SK-N-MC (cell line): ENCODE results near the gene MLN.

Experiments
- DNase-seq: peaks from one replicate; pipeline ENCODE4 v3.0.0-alpha.2; 2011; ENCODE audit warnings: low read depth, low spot score
- H3K27ac ChIP-seq: fragments of 200-600 bp; sonication (generic); 2 replicates; pipeline ENCODE4 v1.5.1; 2016; ENCODE audit warnings: mixed run types
- H3K36me3 ChIP-seq: fragments of 200-600 bp; sonication (generic); 2 replicates; pipeline ENCODE4 v1.6.1; 2017; ENCODE audit warnings: antibody characterized with exemption, low read length, mixed read lengths; ENCODE audit not compliant: insufficient read depth
- H3K4me3 ChIP-seq: fragments of 200-600 bp; sonication (generic); 2 replicates; pipeline ENCODE4 v1.5.1; 2016
- H3K9ac ChIP-seq: fragments of 200-600 bp; sonication (generic); 2 replicates; pipeline ENCODE4 v1.8.0; 2017; ENCODE audit warnings: mixed run types, mixed read lengths; ENCODE audit not compliant: insufficient read length
- H3K9me3 ChIP-seq: fragments of 200-600 bp; sonication (generic); 2 replicates; pipeline ENCODE4 v1.6.1; 2017; ENCODE audit warnings: low read depth, mild to moderate bottlenecking, antibody characterized with exemption, low read length, moderate library complexity, mixed read lengths
- EZH2 ChIP-seq: fragments of 200-600 bp; sonication (generic); IDR thresholded peaks from one replicate; pipeline ENCODE4 v1.6.1; 2017; ENCODE audit warnings: antibody characterized with exemption
- FOXP2 ChIP-seq: optimal IDR thresholded peaks from 2 replicates; pipeline ENCODE3; 2011; ENCODE audit warnings: mild to moderate bottlenecking, moderate library complexity; ENCODE audit not compliant: insufficient read depth; ENCODE audit errors: extremely low read length, control extremely low read depth
- POLR2AphosphoS5 ChIP-seq: IDR thresholded peaks from 2 replicates; pipeline ENCODE4 v1.6.1; 2012; ENCODE audit warnings: mild to moderate bottlenecking, low read depth, low read length, borderline replicate concordance

MLN gene

GRCh38 chr6:33819021-33819420 is 15.2 kb upstream of the MLN start:
- H3K9me3 ChIP-seq = no peaks in the 10 kb centered on the region
- no peaks in the 10 kb centered on the region for H3K36me3 ChIP-seq
- no peak overlapping the region for H3K27ac ChIP-seq
- H3K4me3 ChIP-seq = no peak overlapping the region
- H3K9ac ChIP-seq = no peak overlapping the region
- no peak for TF ChIP-seq FOXP2
- no peak for TF ChIP-seq POLR2AphosphoS5
- no peak for TF ChIP-seq EZH2
- no peak for DNase-seq

- Histone ChIP-seq H3K4me3 (no peak overlapping the region), H3K27ac (no peak overlapping the region), H3K9me3 (no peaks in the 10 kb centered on the region), H3K36me3 (no peaks in the 10 kb centered on the region), H3K9ac (no peak overlapping the region)
- TF ChIP-seq POLR2AphosphoS5 (no peak), FOXP2 (no peak), EZH2 (no peak)
- DNase-seq = no peak
Measured at GRCh38 chr6:33818293-33818692, 14.5 kb upstream of the MLN start.

- DNase-seq = no peak
- TF ChIP-seq EZH2 (no peak), FOXP2 (no peak), POLR2AphosphoS5 (no peak)
- H3K4me3 ChIP-seq = no peak overlapping the region
Measured at GRCh38 chr6:33817489-33817888, 13.7 kb upstream of the MLN start.

GRCh38 chr6:33816911-33817310 is 13.1 kb upstream of the MLN start:
- no peak for DNase-seq
- H3K36me3 ChIP-seq = no peaks in the 10 kb centered on the region
- TF ChIP-seq POLR2AphosphoS5 = no peak
- no peak for TF ChIP-seq EZH2
- TF ChIP-seq FOXP2 = no peak
- H3K9me3 ChIP-seq = no peaks in the 10 kb centered on the region
- no peak overlapping the region for H3K4me3 ChIP-seq
- H3K27ac ChIP-seq = no peak overlapping the region
- H3K9ac ChIP-seq = no peak overlapping the region

More at GRCh38 chr6:33817489-33817888, 13.7 kb upstream of the MLN start:
- Histone ChIP-seq H3K27ac (no peak overlapping the region), H3K9me3 (no peaks in the 10 kb centered on the region), H3K9ac (no peak overlapping the region), H3K36me3 (no peaks in the 10 kb centered on the region)

GRCh38 chr6:33815854-33816253 is 12.1 kb upstream of the MLN start:
- no peaks in the 10 kb centered on the region for H3K9me3 ChIP-seq
- H3K9ac ChIP-seq = no peak overlapping the region
- no peak for DNase-seq
- TF ChIP-seq POLR2AphosphoS5 = no peak
- TF ChIP-seq EZH2 = no peak
- TF ChIP-seq FOXP2 = no peak
- H3K27ac ChIP-seq = no peak overlapping the region
- no peaks in the 10 kb centered on the region for H3K36me3 ChIP-seq
- no peak overlapping the region for H3K4me3 ChIP-seq

GRCh38 chr6:33813990-33814985 is 10.5 kb upstream of the MLN start:
- H3K36me3 ChIP-seq = no peaks in the 10 kb centered on the region
- no peak overlapping the region for H3K9ac ChIP-seq
- no peak overlapping the region for H3K27ac ChIP-seq
- no peak for DNase-seq
- no peak overlapping the region for H3K4me3 ChIP-seq
- H3K9me3 ChIP-seq = no peaks in the 10 kb centered on the region
- no peak for TF ChIP-seq POLR2AphosphoS5
- TF ChIP-seq EZH2 = no peak
- no peak for TF ChIP-seq FOXP2

GRCh38 chr6:33813246-33813904 is 9.6 kb upstream of the MLN start:
- no peaks in the 10 kb centered on the region for H3K9me3 ChIP-seq
- DNase-seq = no peak
- H3K4me3 ChIP-seq = no peak overlapping the region
- no peak for TF ChIP-seq EZH2
- TF ChIP-seq FOXP2 = no peak
- TF ChIP-seq POLR2AphosphoS5 = no peak
- H3K27ac ChIP-seq = no peak overlapping the region
- H3K36me3 ChIP-seq = no peaks in the 10 kb centered on the region
- no peak overlapping the region for H3K9ac ChIP-seq

GRCh38 chr6:33812669-33813068 is 8.9 kb upstream of the MLN start:
- TF ChIP-seq FOXP2 (no peak), EZH2 (no peak), POLR2AphosphoS5 (no peak)
- no peak for DNase-seq
- no peaks in the 10 kb centered on the region for H3K9me3 ChIP-seq
- no peaks in the 10 kb centered on the region for H3K36me3 ChIP-seq
- H3K4me3 ChIP-seq = no peak overlapping the region
- no peak overlapping the region for H3K9ac ChIP-seq
- H3K27ac ChIP-seq = no peak overlapping the region
